Measurements from ENCODE around the gene PNPLA8.

GRCh38 chr7:108425714-108426275 is 100.1 kb downstream of the PNPLA8 start:
- TF ChIP-seq CTCF (IDR thresholded peaks at IDR 0.05) (no peak), EZH2 (IDR thresholded peaks at IDR 0.05; ENCODE audit: borderline replicate concordance, insufficient read depth, low read depth, low read length, poor library complexity, severe bottlenecking) (no peak)

All from B cell (primary cell).